ENCODE results near the gene TBC1D2B. TPM values are rescaled to one million over a fixed set of nuclear protein-coding genes. Genes with fewer than 3 reads are reported as not detected.
"Not testable (repeated sequence)": the region's sequence is repeated elsewhere in the genome, so short reads cannot be mapped to it uniquely, and the experiment has no call there.

Gene TBC1D2B
- total and polyA plus RNA-seq, 2 experiments from 2014 or later = 24.8 to 38.4 TPM

DNA sequence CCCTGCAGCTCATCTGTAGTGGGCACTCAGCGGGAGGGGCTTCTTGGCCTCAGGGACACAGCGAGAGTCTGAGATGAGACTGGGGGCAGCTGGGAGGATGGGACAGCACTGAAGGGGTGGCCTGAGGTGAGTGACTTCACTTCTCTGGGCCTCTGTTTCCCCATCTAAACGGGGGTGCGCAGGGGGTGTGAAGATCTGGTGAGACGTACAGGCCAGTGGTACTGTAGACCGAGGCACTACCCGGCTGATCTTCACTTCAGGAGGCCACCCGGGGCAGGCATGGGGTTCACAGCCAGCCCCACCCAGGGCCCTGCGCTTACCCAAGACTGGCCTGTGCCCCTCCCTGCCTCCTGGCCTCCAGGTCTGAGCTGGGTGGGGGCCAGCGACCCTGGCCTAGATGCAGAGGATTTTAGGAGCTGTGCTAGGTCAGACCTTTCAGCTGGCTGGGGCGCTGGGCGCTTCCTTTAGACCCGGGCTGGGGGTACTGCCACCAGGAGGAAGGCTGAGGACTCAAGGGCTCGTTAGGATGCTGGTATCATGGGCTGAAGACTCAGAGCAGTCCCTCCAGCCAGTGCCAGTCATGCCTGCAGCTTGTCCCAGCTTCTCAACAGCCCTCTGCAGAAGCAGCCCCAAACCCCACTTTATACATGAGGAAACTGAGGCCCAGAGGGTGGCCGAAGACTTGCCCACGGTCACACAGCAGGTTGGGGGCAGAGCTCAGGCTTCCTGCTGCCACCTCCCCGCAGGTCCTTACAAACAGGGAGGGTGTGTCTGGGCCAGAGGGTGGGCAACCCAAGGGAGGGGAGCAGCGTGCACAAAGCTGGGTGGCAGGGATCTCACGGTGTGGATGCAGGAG lies 99.4 kb downstream of the TBC1D2B start:
- 95% methylated on average over 17 of the region's 19 CpGs for WGBS (ENCODE audit: low lambda C conversion rate, missing lambda C conversion rate)
- not testable (repeated sequence) for DNase-seq (ENCODE audit: low spot score); H3K9me2 ChIP-seq (replicated peaks; ENCODE audit: insufficient read depth); H2AFZ ChIP-seq; H3K4me2 ChIP-seq; H4K20me1 ChIP-seq (ENCODE audit: insufficient read depth, poor library complexity, severe bottlenecking); H3K9me3 ChIP-seq (ENCODE audit: low read depth); H3K79me2 ChIP-seq; H3K27ac ChIP-seq; H3K4me1 ChIP-seq (ENCODE audit: insufficient read depth); H3K4me3 ChIP-seq; H3K36me3 ChIP-seq (replicated peaks; ENCODE audit: insufficient read depth, low read depth); H3K27me3 ChIP-seq

GRCh38 chr15:77976760-77977525 lies 100.6 kb downstream of the TBC1D2B start:
- WGBS (ENCODE audit: low lambda C conversion rate, missing lambda C conversion rate) = 92% methylated on average over 24 of the region's 26 CpGs
- H3K4me3 ChIP-seq; H3K4me2 ChIP-seq; H4K20me1 ChIP-seq (ENCODE audit: insufficient read depth, poor library complexity, severe bottlenecking); DNase-seq (ENCODE audit: low spot score); H2AFZ ChIP-seq; H3K79me2 ChIP-seq; H3K9me2 ChIP-seq (replicated peaks; ENCODE audit: insufficient read depth); H3K4me1 ChIP-seq (ENCODE audit: insufficient read depth); H3K9me3 ChIP-seq (ENCODE audit: low read depth); H3K36me3 ChIP-seq (replicated peaks; ENCODE audit: insufficient read depth, low read depth); H3K27ac ChIP-seq; H3K27me3 ChIP-seq: not testable (repeated sequence)

- not testable (repeated sequence) for H3K4me1 ChIP-seq (ENCODE audit: insufficient read depth); H3K4me2 ChIP-seq; H3K27ac ChIP-seq; H3K27me3 ChIP-seq; H2AFZ ChIP-seq; H3K9me2 ChIP-seq (replicated peaks; ENCODE audit: insufficient read depth); H3K36me3 ChIP-seq (replicated peaks; ENCODE audit: insufficient read depth, low read depth); DNase-seq (ENCODE audit: low spot score); H4K20me1 ChIP-seq (ENCODE audit: insufficient read depth, poor library complexity, severe bottlenecking); H3K79me2 ChIP-seq; H3K9me3 ChIP-seq (ENCODE audit: low read depth); H3K4me3 ChIP-seq
- WGBS (ENCODE audit: low lambda C conversion rate, missing lambda C conversion rate) = 96% methylated on average over 10 of the region's 11 CpGs
Measured at GRCh38 chr15:77976095-77976450, 101.4 kb downstream of the TBC1D2B start.

DNA sequence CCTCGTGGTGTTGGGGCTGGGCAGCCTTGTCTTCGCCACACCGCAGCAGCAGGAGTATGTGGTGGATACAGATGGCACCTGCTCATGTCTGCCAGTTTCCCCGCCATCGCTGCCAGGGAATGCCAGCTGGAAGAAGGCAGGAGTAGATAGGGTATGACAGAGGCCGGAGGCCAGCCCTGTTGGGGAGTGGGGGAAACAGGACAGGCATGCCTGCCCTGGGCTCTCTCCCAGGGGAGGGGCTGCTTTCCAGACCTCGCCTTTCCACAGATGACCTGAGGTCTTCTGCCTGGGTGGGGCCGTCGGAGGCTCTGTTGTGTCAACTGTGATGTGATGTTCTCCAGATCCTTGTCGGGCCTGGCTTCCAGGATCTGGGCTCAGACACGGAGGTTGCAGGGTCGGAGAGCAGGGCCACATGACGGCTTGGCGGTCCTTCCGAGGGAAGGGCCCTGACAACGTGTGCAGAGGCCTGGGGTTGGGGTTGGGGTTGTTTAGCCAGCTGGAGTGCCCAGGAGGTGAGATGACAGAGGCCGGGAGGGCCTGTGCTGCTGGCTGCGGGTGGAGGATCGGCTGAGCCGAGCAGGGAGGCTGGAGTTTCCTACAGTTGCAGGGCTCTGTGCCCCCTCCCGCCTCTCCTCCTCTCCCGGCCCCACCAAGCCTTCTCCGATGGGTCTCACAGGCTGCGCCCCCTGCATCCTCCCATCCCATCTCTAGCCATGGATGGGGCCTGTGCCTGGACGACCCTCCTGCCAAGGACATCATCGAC lies 102.0 kb downstream of the TBC1D2B start:
- Histone ChIP-seq H3K27me3 (no peaks in the 10 kb centered on the region), H3K36me3 (replicated peaks; ENCODE audit: insufficient read depth, low read depth) (no peaks in the 10 kb centered on the region), H4K20me1 (ENCODE audit: insufficient read depth, poor library complexity, severe bottlenecking) (no peaks in the 10 kb centered on the region), H2AFZ (no peak overlapping the region), H3K4me3 (no peak overlapping the region), H3K9me2 (replicated peaks; ENCODE audit: insufficient read depth) (no peaks in the 10 kb centered on the region), H3K79me2 (no peaks in the 10 kb centered on the region), H3K4me1 (ENCODE audit: insufficient read depth) (no peaks in the 10 kb centered on the region), H3K9me3 (ENCODE audit: low read depth) (no peaks in the 10 kb centered on the region), H3K4me2 (no peak overlapping the region), H3K27ac (no peak overlapping the region)
- no peak for DNase-seq (ENCODE audit: low spot score)
- 61% methylated on average over 25 of the region's 26 CpGs for WGBS (ENCODE audit: low lambda C conversion rate, missing lambda C conversion rate)
- TF ChIP-seq EZH2phosphoT487 (IDR thresholded peaks at IDR 0.05; ENCODE audit: low read depth, severe bottlenecking, unreplicated experiment) (no peak), EZH2 (IDR thresholded peaks at IDR 0.05; ENCODE audit: borderline replicate concordance) (no peak)
- TF ChIP-seq, protein P1, sequence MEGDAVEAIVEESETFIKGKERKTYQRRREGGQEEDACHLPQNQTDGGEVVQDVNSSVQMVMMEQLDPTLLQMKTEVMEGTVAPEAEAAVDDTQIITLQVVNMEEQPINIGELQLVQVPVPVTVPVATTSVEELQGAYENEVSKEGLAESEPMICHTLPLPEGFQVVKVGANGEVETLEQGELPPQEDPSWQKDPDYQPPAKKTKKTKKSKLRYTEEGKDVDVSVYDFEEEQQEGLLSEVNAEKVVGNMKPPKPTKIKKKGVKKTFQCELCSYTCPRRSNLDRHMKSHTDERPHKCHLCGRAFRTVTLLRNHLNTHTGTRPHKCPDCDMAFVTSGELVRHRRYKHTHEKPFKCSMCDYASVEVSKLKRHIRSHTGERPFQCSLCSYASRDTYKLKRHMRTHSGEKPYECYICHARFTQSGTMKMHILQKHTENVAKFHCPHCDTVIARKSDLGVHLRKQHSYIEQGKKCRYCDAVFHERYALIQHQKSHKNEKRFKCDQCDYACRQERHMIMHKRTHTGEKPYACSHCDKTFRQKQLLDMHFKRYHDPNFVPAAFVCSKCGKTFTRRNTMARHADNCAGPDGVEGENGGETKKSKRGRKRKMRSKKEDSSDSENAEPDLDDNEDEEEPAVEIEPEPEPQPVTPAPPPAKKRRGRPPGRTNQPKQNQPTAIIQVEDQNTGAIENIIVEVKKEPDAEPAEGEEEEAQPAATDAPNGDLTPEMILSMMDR (IDR thresholded peaks at IDR 0.05; ENCODE audit: poor library complexity) = no peak
